HepG2 (cell line): ENCODE results near the gene RAB6B. TPM values are rescaled to one million over a fixed set of nuclear protein-coding genes. Genes with fewer than 3 reads are reported as not detected.

Experiments used
- ATAC-seq: fragments of 200-7000 bp; cut with Tn5 transposase; 3 replicates; pipeline ENCODE4 v1.9.1; 2020; ENCODE audit warnings: mild to moderate bottlenecking, moderate library complexity
- BruUV-seq: library from RNA; stranded (reverse); fragments of 400-500 nt; replicated peaks from 2 replicates; lab custom pipeline; 2021; lab: Mats Ljungman, UMichigan
- CTCF ChIA-PET: fragments of 300-600 bp; formaldehyde crosslinking; extraction: SDS; loops from one replicate; lab custom pipeline; 2021; ENCODE audit warnings: low total read pairs, inconsistent platforms, low intra/inter-chr PET ratio; lab: Yijun Ruan, JAX
- POLR2A ChIA-PET: fragments of 350-600 bp; sonication (Branson Sonifier 250); formaldehyde crosslinking; loops from one replicate; lab custom pipeline; 2020; ENCODE audit warnings: antibody characterized with exemption, inconsistent platforms; lab: Yijun Ruan, JAX
- DNase-seq: peaks from one replicate; pipeline ENCODE4 v3.0.0-alpha.2; 2015; ENCODE audit warnings: low spot score
- FAIRE-seq: peaks from 3 replicates; lab custom pipeline; 2011; peaks lifted over from hg19 to GRCh38; lab: Jason Lieb, UNC
- H2AFZ ChIP-seq: one replicate; pipeline ENCODE4 v1.6.1; 2011; ENCODE audit warnings: low read length, inconsistent platforms
- H3K27ac ChIP-seq: fragments of 300-600 bp; 3 replicates; pipeline ENCODE4 v1.8.0; 2011; ENCODE audit warnings: mixed run types, mild to moderate bottlenecking, mixed read lengths, low read length, inconsistent platforms; ENCODE audit not compliant: insufficient read depth; ENCODE audit errors: extremely low read length
- H3K27me3 ChIP-seq, 2 experiments: fragments of 200-600 bp in 1 of 2; 2 replicates in 1 of 2; 3 replicates in 1 of 2; pipeline versions ENCODE4 v1.6.0 to v1.8.0; 2011; ENCODE audit warnings: low read length in 2 of 2, mild to moderate bottlenecking in 2 of 2, moderate library complexity in 2 of 2, inconsistent platforms in 1 of 2; ENCODE audit not compliant: insufficient read depth in 2 of 2, control insufficient read depth in 1 of 2
- H3K36me3 ChIP-seq, 2 experiments: fragments of 200-600 bp in 1 of 2; replicated peaks in 1 of 2; 2 replicates in 1 of 2; 3 replicates in 1 of 2; pipeline versions ENCODE4 v1.5.1 to v1.8.0; 2011; ENCODE audit warnings: low read length in 2 of 2, inconsistent platforms in 1 of 2; ENCODE audit not compliant: insufficient read depth in 2 of 2, control insufficient read depth in 1 of 2
- H3K4me1 ChIP-seq: 2 replicates; pipeline ENCODE4 v1.5.1; 2012; ENCODE audit warnings: low read length, inconsistent platforms; ENCODE audit not compliant: insufficient read depth
- H3K4me2 ChIP-seq: 2 replicates; pipeline ENCODE4 v1.6.0; 2011; ENCODE audit warnings: low read depth, low read length, inconsistent platforms
- H3K4me3 ChIP-seq, 3 experiments: fragments of 200-600 bp in 1 of 3; sonication (generic), shearing (Covaris generic) in 1 of 3; replicated peaks in 1 of 3; 2 replicates each; pipeline ENCODE4 v1.5.1; 2011 to 2016; ENCODE audit warnings: low read length in 3 of 3, inconsistent platforms in 2 of 3, low read depth in 2 of 3, mild to moderate bottlenecking in 2 of 3, control low read depth in 1 of 3, mixed read lengths in 1 of 3; ENCODE audit not compliant: insufficient read depth in 1 of 3
- H3K79me2 ChIP-seq: one replicate; pipeline ENCODE4 v1.6.1; 2011; ENCODE audit warnings: low read length, inconsistent platforms; ENCODE audit not compliant: insufficient read depth
- H3K9ac ChIP-seq: 2 replicates; pipeline ENCODE4 v1.6.0; 2011; ENCODE audit warnings: mild to moderate bottlenecking, low read depth, low read length, inconsistent platforms; ENCODE audit not compliant: insufficient read depth
- H3K9me3 ChIP-seq: 2 replicates; pipeline ENCODE4 v1.5.1; 2012; ENCODE audit warnings: mild to moderate bottlenecking, low read length
- H4K20me1 ChIP-seq: 2 replicates; pipeline ENCODE4 v1.6.0; 2011; ENCODE audit warnings: inconsistent platforms, mild to moderate bottlenecking, low read length, moderate library complexity; ENCODE audit not compliant: insufficient read depth
- GATAD2A ChIP-seq: IDR thresholded peaks from 2 replicates; pipeline ENCODE4 v1.6.1; 2016
- KDM5B ChIP-seq: sonication (generic); formaldehyde crosslinking; IDR thresholded peaks from 2 replicates; pipeline ENCODE4 v1.4.0; 2020; ENCODE audit warnings: missing genetic modification reagents, mild to moderate bottlenecking, borderline replicate concordance
- NCOA2 ChIP-seq: sonication (generic); formaldehyde crosslinking; IDR thresholded peaks from 2 replicates; pipeline ENCODE4 v1.8.0; 2022; ENCODE audit warnings: inconsistent platforms
- POLR2A ChIP-seq, 2 experiments: IDR thresholded peaks; 2 replicates each; pipeline ENCODE4 v1.6.1; 2011; ENCODE audit warnings: low read depth in 2 of 2, low read length in 2 of 2, mild to moderate bottlenecking in 1 of 2, moderate library complexity in 1 of 2; ENCODE audit not compliant: insufficient read depth in 1 of 2
- POLR2G ChIP-seq: fragments of 200-400 bp; formaldehyde crosslinking; IDR thresholded peaks from 2 replicates; pipeline ENCODE4 v1.6.1; 2018; ENCODE audit warnings: mild to moderate bottlenecking, low read depth, low read length, moderate library complexity
- ZEB1 ChIP-seq: IDR thresholded peaks from 2 replicates; pipeline ENCODE4 v1.6.1; 2012; ENCODE audit warnings: mild to moderate bottlenecking, low read depth, inconsistent platforms; ENCODE audit not compliant: insufficient replicate concordance
- ZFP36L1 ChIP-seq: sonication (generic); formaldehyde crosslinking; IDR thresholded peaks from 2 replicates; pipeline ENCODE4 v1.8.0; 2022; ENCODE audit warnings: mild to moderate bottlenecking, missing genetic modification reagents, moderate library complexity
- ZFP36L2 ChIP-seq: sonication (generic); formaldehyde crosslinking; IDR thresholded peaks from 2 replicates; pipeline ENCODE4 v1.4.0; 2020; ENCODE audit warnings: missing genetic modification reagents
- ZNF841 ChIP-seq: sonication (generic); formaldehyde crosslinking; IDR thresholded peaks from 2 replicates; pipeline ENCODE4 v1.8.1; 2023; ENCODE audit warnings: missing genetic modification reagents, borderline replicate concordance
- WGBS: methylation state at CpG from one replicate; pipeline ENCODE4 v1.1.6; 2017; ENCODE audit warnings: low lambda C conversion rate; 5-methylcytosine and 5-hydroxymethylcytosine counted together
- in situ Hi-C: cut with HindIII; loops from 2 replicates; pipeline ENCODE4 v1.10.0; 2017; ENCODE audit warnings: low pct_unique_long_range_greater_than_20kb; ENCODE audit not compliant: extremely low pct_ligation_motif_present
- intact Hi-C: fragments of 100-400 bp; cut with micrococcal nuclease; formaldehyde crosslinking; loops from one replicate; pipeline ENCODE4 v1.10.0; 2022; ENCODE audit not compliant: unreplicated experiment
- polyA plus RNA-seq, 8 experiments: library from polyadenylated mRNA; depleted of rRNA in 3 of 8; stranded (reverse) in 7 of 8; unstranded in 1 of 8; fragments of >200 nt; fragmentation: Illumina TruSeq in 4 of 8; extraction: Trizol in 4 of 8; gene quantifications; 2 replicates each; pipeline versions ENCODE4 v1.2.1 to v1.2.3, GENCODE V29; 2011 to 2016; ENCODE audit warnings: low read depth in 4 of 8, missing spikeins in 1 of 8, mixed read lengths in 1 of 8; ENCODE audit not compliant: insufficient read depth in 1 of 8
- total RNA-seq, 5 experiments: library from RNA; depleted of rRNA; stranded (reverse); fragments of >200 nt; fragmentation: Illumina TruSeq; extraction: Trizol; gene quantifications; 2 replicates each; pipeline ENCODE4 v1.2.3, GENCODE V29; 2016; ENCODE audit warnings: low read depth in 1 of 5
- TF ChIP-seq, protein P1 (sequence below): sonication (generic); formaldehyde crosslinking; IDR thresholded peaks from 2 replicates; pipeline ENCODE4 v1.5.1; 2020; ENCODE audit warnings: mild to moderate bottlenecking, missing genetic modification reagents, borderline replicate concordance
- TF ChIP-seq, protein P2 (sequence below): sonication (generic); formaldehyde crosslinking; IDR thresholded peaks from 2 replicates; pipeline ENCODE4 v1.5.0; 2020; ENCODE audit warnings: missing genetic modification reagents
- TF ChIP-seq, protein P3 (sequence below): sonication (generic); formaldehyde crosslinking; IDR thresholded peaks from 2 replicates; pipeline ENCODE4 v1.4.0; 2020; ENCODE audit warnings: missing genetic modification reagents
- TF ChIP-seq, protein P4 (sequence below): sonication (generic); formaldehyde crosslinking; IDR thresholded peaks from 2 replicates; pipeline ENCODE4 v1.8.0; 2022; ENCODE audit warnings: mild to moderate bottlenecking, missing genetic modification reagents, moderate library complexity
- TF ChIP-seq, protein P5 (sequence below): sonication (generic); formaldehyde crosslinking; IDR thresholded peaks from 2 replicates; pipeline ENCODE4 v1.4.0; 2020; ENCODE audit warnings: missing genetic modification reagents, mild to moderate bottlenecking, borderline replicate concordance

Gene RAB6B
- total and polyA plus RNA-seq, 2 of the 13 experiments (the other 11 are each of a cell fraction or from before 2014, with no cell fraction given): 0.16 TPM; not detected in 1

DNA sequence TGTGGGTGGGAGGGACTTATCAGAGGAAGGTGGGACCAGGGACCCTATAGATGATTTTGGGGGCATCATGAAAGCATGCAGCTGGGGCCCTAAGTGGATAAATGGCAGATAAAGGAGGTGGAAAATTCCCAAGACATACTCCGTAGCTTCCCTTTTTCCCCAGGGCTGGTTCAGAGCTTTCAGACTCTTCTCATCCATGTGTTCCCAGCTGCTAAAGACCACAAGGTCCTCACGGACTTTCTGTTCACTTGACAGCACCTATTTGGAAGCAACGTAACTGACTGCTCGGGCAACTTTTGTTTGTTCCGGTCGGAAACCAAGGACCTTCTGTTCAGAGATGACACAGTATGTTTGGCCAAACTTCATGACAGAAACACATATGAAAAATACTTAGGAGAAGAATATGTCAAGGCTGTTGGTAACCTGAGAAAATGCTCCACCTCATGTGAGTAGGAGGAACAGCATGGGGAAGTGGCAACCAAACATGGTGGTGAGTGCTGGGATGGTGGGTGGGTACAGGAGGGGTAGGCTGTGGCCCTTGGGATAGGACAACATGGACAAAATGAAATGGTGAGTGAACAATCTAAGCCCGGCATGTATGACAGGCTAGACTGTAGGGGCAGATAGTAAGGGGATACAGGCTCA is 118.8 kb downstream of the RAB6B start:
- FAIRE-seq: no peak
- peak; percentile 2; the same call in 1 of the 3 replicates for ATAC-seq
- TF ChIP-seq, protein P1, sequence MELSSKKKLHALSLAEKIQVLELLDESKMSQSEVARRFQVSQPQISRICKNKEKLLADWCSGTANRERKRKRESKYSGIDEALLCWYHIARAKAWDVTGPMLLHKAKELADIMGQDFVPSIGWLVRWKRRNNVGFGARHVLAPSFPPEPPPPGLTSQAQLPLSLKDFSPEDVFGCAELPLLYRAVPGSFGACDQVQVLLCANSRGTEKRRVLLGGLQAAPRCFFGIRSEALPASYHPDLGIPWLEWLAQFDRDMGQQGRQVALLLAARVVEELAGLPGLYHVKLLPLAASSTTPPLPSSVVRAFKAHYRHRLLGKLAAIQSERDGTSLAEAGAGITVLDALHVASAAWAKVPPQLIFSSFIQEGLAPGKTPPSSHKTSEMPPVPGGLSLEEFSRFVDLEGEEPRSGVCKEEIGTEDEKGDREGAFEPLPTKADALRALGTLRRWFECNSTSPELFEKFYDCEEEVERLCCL (CRISPR knock-in tag): no peak
- TF ChIP-seq, protein P2, sequence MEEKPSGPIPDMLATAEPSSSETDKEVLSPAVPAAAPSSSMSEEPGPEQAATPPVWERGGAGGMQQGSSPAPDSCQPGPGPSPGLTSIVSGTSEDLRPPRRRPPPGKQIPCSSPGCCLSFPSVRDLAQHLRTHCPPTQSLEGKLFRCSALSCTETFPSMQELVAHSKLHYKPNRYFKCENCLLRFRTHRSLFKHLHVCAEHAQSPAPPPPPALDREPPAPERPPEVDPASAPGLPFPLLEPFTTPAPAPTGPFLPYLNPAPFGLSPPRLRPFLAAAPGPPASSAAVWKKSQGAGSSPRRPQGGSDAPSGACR (CRISPR knock-in tag): no peak
- TF ChIP-seq, protein P3, sequence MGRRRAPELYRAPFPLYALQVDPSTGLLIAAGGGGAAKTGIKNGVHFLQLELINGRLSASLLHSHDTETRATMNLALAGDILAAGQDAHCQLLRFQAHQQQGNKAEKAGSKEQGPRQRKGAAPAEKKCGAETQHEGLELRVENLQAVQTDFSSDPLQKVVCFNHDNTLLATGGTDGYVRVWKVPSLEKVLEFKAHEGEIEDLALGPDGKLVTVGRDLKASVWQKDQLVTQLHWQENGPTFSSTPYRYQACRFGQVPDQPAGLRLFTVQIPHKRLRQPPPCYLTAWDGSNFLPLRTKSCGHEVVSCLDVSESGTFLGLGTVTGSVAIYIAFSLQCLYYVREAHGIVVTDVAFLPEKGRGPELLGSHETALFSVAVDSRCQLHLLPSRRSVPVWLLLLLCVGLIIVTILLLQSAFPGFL (CRISPR knock-in tag): no peak
- TF ChIP-seq GATAD2A (CRISPR knock-in tag): no peak
- TF ChIP-seq, protein P4, sequence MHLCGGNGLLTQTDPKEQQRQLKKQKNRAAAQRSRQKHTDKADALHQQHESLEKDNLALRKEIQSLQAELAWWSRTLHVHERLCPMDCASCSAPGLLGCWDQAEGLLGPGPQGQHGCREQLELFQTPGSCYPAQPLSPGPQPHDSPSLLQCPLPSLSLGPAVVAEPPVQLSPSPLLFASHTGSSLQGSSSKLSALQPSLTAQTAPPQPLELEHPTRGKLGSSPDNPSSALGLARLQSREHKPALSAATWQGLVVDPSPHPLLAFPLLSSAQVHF: no peak
- TF ChIP-seq ZFP36L2 (CRISPR knock-in tag): no peak
- 0 out of 2 replicates have a peak, but pooled peaks have one; percentile 35 for TF ChIP-seq ZFP36L1 (CRISPR knock-in tag)
- peak; percentile 55; the same call in 1 of the 2 replicates for TF ChIP-seq POLR2G
- TF ChIP-seq KDM5B (CRISPR knock-in tag): no peak
- peak; percentile 17 to 48; a peak in 1 of 4 replicates for TF ChIP-seq POLR2A (IDR thresholded peaks at IDR 0.05; ENCODE audit: insufficient read depth in 1 of 2, low read depth in 2 of 2, low read length in 2 of 2)
- TF ChIP-seq, protein P5, sequence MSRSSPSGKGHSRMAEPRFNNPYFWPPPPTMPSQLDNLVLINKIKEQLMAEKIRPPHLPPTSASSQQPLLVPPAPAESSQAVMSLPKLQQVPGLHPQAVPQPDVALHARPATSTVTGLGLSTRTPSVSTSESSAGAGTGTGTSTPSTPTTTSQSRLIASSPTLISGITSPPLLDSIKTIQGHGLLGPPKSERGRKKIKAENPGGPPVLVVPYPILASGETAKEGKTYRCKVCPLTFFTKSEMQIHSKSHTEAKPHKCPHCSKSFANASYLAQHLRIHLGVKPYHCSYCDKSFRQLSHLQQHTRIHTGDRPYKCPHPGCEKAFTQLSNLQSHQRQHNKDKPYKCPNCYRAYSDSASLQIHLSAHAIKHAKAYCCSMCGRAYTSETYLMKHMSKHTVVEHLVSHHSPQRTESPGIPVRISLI (CRISPR knock-in tag): no peak
- no peak for TF ChIP-seq ZEB1
- 0 out of 2 replicates have a peak, but pooled peaks have one; percentile 18 for TF ChIP-seq ZNF841
- TF ChIP-seq NCOA2: no peak

More for the DNA sequence above, 118.8 kb downstream of the RAB6B start:
- 96% methylated on average over 7 of the region's 7 CpGs for WGBS
- in situ Hi-C loops: no loop called here
- CTCF ChIA-PET: no interaction called here
- no peaks in the 10 kb centered on the region for H3K4me1 ChIP-seq
- H3K9me3 ChIP-seq: no peaks in the 10 kb centered on the region
- H3K36me3 ChIP-seq: peaks cover 33 to 61% of the 10 kb centered on the region in 2 experiments
- intact Hi-C loops: no loop called here
- peaks cover 41% of the 10 kb centered on the region for H4K20me1 ChIP-seq
- no peak overlapping the region for H2AFZ ChIP-seq
- no peak overlapping the region for H3K4me2 ChIP-seq
- no peak for DNase-seq
- no peaks in the 10 kb centered on the region for H3K27me3 ChIP-seq
- H3K4me3 ChIP-seq: no peak overlapping the region
- H3K27ac ChIP-seq: peak overlapping the region; percentile 5
- H3K9ac ChIP-seq: no peak overlapping the region
- POLR2A ChIA-PET: no interaction called here
- BruUV-seq: TSS peak; percentile 1
- no peaks in the 10 kb centered on the region for H3K79me2 ChIP-seq
